PC-9 (cell line): ENCODE measurements around the gene NUCB1.

Source experiments
- EZH2 ChIP-seq: fragments of 200-600 bp; sonication (generic); IDR thresholded peaks from 2 replicates; pipeline ENCODE4 v1.8.0; 2017; ENCODE audit warnings: antibody characterized with exemption, low read depth
- TF ChIP-seq, protein P1 (sequence below): fragments of 200-600 bp; sonication (generic); conservative IDR thresholded peaks from 2 replicates; pipeline ENCODE4 v1.6.1; 2017; ENCODE audit warnings: mixed run types, antibody characterized with exemption, mild to moderate bottlenecking, moderate library complexity

DNA sequence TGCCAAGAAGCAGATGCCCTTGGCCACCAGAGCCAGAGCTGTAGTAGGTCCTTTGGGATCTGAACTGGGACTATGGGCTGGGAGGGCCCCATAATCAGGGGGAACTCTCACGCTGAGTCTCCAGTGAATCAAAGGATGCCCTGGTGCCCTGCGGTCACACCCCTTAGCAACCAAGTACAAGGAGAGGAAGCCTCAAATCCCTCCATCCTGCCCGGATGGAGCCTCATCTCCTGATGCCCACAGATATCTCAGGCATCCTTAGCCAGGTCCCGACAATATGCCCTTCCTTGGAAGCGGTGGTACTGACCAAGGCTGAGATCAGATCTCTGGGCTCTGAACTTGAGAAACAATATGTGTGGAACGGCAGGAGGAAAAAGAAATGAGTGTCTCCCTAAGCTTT lies 33.4 kb upstream of the NUCB1 start:
- TF ChIP-seq EZH2 = no peak
- TF ChIP-seq, protein P1, sequence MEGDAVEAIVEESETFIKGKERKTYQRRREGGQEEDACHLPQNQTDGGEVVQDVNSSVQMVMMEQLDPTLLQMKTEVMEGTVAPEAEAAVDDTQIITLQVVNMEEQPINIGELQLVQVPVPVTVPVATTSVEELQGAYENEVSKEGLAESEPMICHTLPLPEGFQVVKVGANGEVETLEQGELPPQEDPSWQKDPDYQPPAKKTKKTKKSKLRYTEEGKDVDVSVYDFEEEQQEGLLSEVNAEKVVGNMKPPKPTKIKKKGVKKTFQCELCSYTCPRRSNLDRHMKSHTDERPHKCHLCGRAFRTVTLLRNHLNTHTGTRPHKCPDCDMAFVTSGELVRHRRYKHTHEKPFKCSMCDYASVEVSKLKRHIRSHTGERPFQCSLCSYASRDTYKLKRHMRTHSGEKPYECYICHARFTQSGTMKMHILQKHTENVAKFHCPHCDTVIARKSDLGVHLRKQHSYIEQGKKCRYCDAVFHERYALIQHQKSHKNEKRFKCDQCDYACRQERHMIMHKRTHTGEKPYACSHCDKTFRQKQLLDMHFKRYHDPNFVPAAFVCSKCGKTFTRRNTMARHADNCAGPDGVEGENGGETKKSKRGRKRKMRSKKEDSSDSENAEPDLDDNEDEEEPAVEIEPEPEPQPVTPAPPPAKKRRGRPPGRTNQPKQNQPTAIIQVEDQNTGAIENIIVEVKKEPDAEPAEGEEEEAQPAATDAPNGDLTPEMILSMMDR = no peak
